SK-N-SH treated with all-trans-retinoic acid at 6 μM for 48 hours (cell line): ENCODE results near the gene CYB5RL.

ENCODE experiments used
- ATAC-seq: fragments of 200-7000 bp; cut with Tn5 transposase; 3 replicates; pipeline ENCODE4 v1.9.1; 2020; ENCODE audit warnings: mild to moderate bottlenecking, moderate library complexity
- ARNTL ChIP-seq: fragments of 450-650 bp; formaldehyde crosslinking; IDR thresholded peaks from 2 replicates; pipeline ENCODE4 v1.5.0; 2020; ENCODE audit warnings: low read depth, mild to moderate bottlenecking, moderate library complexity, borderline replicate concordance
- BACH2 ChIP-seq: fragments of 250-450 bp; sonication (Bioruptor Pico); IDR thresholded peaks from 2 replicates; pipeline ENCODE4 v1.9.0; 2021; ENCODE audit warnings: mild to moderate bottlenecking, borderline replicate concordance
- CSDC2 ChIP-seq: fragments of 250-450 bp; sonication (Bioruptor Pico); IDR thresholded peaks from 2 replicates; pipeline ENCODE4 v1.5.0; 2020; ENCODE audit warnings: mild to moderate bottlenecking, moderate library complexity
- ESRRG ChIP-seq: fragments of 250-450 bp; sonication (Bioruptor Pico); IDR thresholded peaks from 2 replicates; pipeline ENCODE4 v1.6.1; 2021; ENCODE audit warnings: mild to moderate bottlenecking
- GLIS3 ChIP-seq: fragments of 250-450 bp; sonication (Bioruptor Pico); IDR thresholded peaks from 2 replicates; pipeline ENCODE4 v1.5.0; 2020; ENCODE audit warnings: mild to moderate bottlenecking, moderate library complexity
- ISL1 ChIP-seq: fragments of 250-450 bp; sonication (Bioruptor Pico); IDR thresholded peaks from 2 replicates; pipeline ENCODE4 v2.1.2; 2022; ENCODE audit warnings: mild to moderate bottlenecking, moderate library complexity
- OSR1 ChIP-seq: fragments of 250-450 bp; sonication (Bioruptor Pico); IDR thresholded peaks from 2 replicates; pipeline ENCODE4 v1.8.0; 2022; ENCODE audit warnings: moderate library complexity, mild to moderate bottlenecking, inconsistent platforms
- PPARA ChIP-seq: fragments of 250-450 bp; sonication (Bioruptor Pico); IDR thresholded peaks from 2 replicates; pipeline ENCODE4 v1.5.0; 2020; ENCODE audit warnings: mild to moderate bottlenecking, borderline replicate concordance
- RARB ChIP-seq: fragments of 250-450 bp; sonication (Bioruptor Pico); IDR thresholded peaks from 2 replicates; pipeline ENCODE4 v1.8.0; 2021; ENCODE audit warnings: mild to moderate bottlenecking, moderate library complexity
- SNAI2 ChIP-seq: fragments of 250-450 bp; sonication (Bioruptor Pico); IDR thresholded peaks from 2 replicates; pipeline ENCODE4 v1.5.0; 2020; ENCODE audit warnings: mild to moderate bottlenecking, moderate library complexity
- TCF4 ChIP-seq: fragments of 250-450 bp; sonication (Bioruptor Pico); IDR thresholded peaks from 2 replicates; pipeline ENCODE4 v1.8.0; 2021; ENCODE audit warnings: mild to moderate bottlenecking, moderate library complexity, borderline replicate concordance
- TOX ChIP-seq: fragments of 250-450 bp; sonication (Bioruptor Pico); IDR thresholded peaks from 2 replicates; pipeline ENCODE4 v1.8.0; 2021; ENCODE audit warnings: mild to moderate bottlenecking, moderate library complexity, borderline replicate concordance
- ZFP3 ChIP-seq: fragments of 250-450 bp; sonication (Bioruptor Pico); IDR thresholded peaks from 2 replicates; pipeline ENCODE4 v1.5.0; 2020; ENCODE audit warnings: mild to moderate bottlenecking, moderate library complexity
- ZFP30 ChIP-seq: fragments of 450-650 bp; formaldehyde crosslinking; IDR thresholded peaks from 2 replicates; pipeline ENCODE4 v1.5.0; 2022; ENCODE audit warnings: mild to moderate bottlenecking, moderate library complexity
- ZNF565 ChIP-seq: fragments of 450-650 bp; formaldehyde crosslinking; conservative IDR thresholded peaks from 2 replicates; pipeline ENCODE4 v1.5.0; 2020; ENCODE audit warnings: low read depth, mild to moderate bottlenecking, moderate library complexity
- ZNF70 ChIP-seq: fragments of 450-650 bp; formaldehyde crosslinking; IDR thresholded peaks from 2 replicates; pipeline ENCODE4 v1.5.0; 2020; ENCODE audit warnings: mild to moderate bottlenecking, moderate library complexity
- ZNF8 ChIP-seq: fragments of 450-650 bp; formaldehyde crosslinking; IDR thresholded peaks from 2 replicates; pipeline ENCODE4 v1.5.0; 2020; ENCODE audit warnings: mild to moderate bottlenecking, moderate library complexity
- TF ChIP-seq, protein P1 (sequence below): fragments of 250-450 bp; sonication (Bioruptor Pico); IDR thresholded peaks from 2 replicates; pipeline ENCODE4 v1.5.1; 2020; ENCODE audit warnings: low read depth, mild to moderate bottlenecking, moderate library complexity
- TF ChIP-seq, protein P2 (sequence below): fragments of 250-450 bp; sonication (Bioruptor Pico); IDR thresholded peaks from 2 replicates; pipeline ENCODE4 v1.5.1; 2021; ENCODE audit warnings: mild to moderate bottlenecking, moderate library complexity
- TF ChIP-seq, protein P3 (sequence below): fragments of 250-450 bp; sonication (Bioruptor Pico); IDR thresholded peaks from 2 replicates; pipeline ENCODE4 v1.5.0; 2020; ENCODE audit warnings: mild to moderate bottlenecking, moderate library complexity
- TF ChIP-seq, protein P4 (sequence below): fragments of 250-450 bp; sonication (Bioruptor Pico); IDR thresholded peaks from 2 replicates; pipeline ENCODE4 v1.8.0; 2021; ENCODE audit warnings: low read depth, mild to moderate bottlenecking, moderate library complexity, borderline replicate concordance

The CYB5RL gene

DNA sequence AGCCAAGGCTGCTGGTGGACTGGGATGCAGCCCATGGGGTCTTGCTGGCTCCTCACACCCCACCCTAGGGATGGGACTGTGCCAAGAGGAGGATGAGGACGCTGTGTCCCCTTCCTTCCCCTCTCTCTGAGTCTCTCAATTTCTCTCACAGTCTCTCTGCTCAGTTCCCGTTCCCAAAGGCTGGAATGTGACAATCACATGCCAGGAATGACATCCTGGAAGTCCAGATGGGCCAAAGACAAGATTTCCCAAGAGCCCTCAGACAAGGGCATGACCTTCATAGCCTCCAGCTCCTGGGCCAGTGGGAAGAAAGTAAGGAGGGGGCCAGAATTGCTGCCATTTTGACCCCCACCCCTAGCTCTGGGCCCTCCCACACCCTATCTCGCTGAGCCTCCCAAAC, 39.5 kb downstream of the CYB5RL start:
- no peak for ATAC-seq

DNA sequence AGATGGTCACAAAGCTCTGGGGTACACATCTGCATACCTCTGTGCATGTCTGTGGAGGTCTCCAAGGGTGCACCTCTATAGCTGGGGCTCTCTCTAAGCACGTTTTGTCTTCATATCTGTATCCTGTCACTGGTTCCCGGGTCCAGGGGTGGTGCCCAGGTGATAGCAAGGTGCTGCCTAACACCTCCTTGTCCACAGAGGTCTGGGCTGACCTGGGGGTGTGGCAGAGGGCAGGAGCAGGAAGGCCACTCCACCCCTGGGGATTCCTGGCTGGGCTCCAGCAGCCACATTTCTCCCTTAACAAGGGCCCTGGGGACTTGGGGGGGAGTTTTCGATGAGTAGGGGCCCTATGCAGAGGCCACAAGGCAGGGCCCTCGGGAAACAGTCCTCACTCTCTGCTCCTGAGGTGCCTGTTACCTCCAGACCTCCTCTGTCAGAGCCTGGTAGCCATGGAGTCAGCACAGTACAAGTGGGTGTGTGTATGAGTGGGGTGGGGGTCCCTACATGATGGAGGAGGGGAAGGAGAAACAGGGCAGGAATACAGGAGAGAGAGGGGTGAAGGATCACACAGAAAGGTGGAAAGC, 40.0 kb downstream of the CYB5RL start:
- TF ChIP-seq ZNF8 (CRISPR knock-in tag) (no peak), ZFP3 (no peak), SNAI2 (no peak), ZFP30 (CRISPR knock-in tag) (no peak), TCF4 (CRISPR knock-in tag) (no peak), TOX (CRISPR knock-in tag) (no peak)
- no peak for ATAC-seq

More for the DNA sequence above, 39.5 kb downstream of the CYB5RL start:
- TF ChIP-seq GLIS3 (CRISPR knock-in tag) = no peak
- no peak for TF ChIP-seq SNAI2
- no peak for TF ChIP-seq TOX (CRISPR knock-in tag)
- TF ChIP-seq, protein P1, sequence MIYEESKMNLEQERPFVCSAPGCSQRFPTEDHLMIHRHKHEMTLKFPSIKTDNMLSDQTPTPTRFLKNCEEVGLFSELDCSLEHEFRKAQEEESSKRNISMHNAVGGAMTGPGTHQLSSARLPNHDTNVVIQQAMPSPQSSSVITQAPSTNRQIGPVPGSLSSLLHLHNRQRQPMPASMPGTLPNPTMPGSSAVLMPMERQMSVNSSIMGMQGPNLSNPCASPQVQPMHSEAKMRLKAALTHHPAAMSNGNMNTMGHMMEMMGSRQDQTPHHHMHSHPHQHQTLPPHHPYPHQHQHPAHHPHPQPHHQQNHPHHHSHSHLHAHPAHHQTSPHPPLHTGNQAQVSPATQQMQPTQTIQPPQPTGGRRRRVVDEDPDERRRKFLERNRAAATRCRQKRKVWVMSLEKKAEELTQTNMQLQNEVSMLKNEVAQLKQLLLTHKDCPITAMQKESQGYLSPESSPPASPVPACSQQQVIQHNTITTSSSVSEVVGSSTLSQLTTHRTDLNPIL (CRISPR knock-in tag) = no peak
- TF ChIP-seq CSDC2 = no peak

DNA sequence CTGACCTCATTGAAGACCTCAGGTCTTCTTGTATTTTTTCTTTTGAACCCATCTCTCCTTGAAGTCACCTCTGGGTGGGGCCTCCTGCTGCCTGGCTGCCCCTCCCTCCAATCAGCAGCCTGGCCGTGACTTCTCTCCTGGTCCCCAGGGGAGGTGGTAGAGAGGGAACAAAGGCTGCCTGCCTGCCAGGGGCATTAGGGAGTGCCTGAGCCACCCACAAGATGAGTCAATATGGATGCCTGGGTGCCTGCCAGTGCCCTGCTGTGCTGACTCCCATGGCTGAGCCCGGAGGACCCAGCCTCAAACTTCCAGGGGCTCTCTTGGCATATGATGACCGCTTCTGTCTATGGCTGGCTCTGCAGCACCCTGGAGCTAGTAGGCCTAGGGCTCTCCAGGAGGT, 41.8 kb downstream of the CYB5RL start:
- TF ChIP-seq, protein P1 (CRISPR knock-in tag) = no peak
- TF ChIP-seq ESRRG (CRISPR knock-in tag) (no peak), ZNF8 (CRISPR knock-in tag) (no peak), TOX (CRISPR knock-in tag) (no peak), RARB (CRISPR knock-in tag) (no peak), ZFP30 (CRISPR knock-in tag) (no peak), TCF4 (CRISPR knock-in tag) (no peak), ZFP3 (no peak), ZNF565 (no peak), GLIS3 (CRISPR knock-in tag) (no peak), OSR1 (CRISPR knock-in tag) (no peak), ISL1 (no peak), SNAI2 (no peak), ARNTL (no peak), BACH2 (CRISPR knock-in tag) (no peak), ZNF70 (CRISPR knock-in tag) (no peak), PPARA (CRISPR knock-in tag) (no peak)
- TF ChIP-seq, protein P2, sequence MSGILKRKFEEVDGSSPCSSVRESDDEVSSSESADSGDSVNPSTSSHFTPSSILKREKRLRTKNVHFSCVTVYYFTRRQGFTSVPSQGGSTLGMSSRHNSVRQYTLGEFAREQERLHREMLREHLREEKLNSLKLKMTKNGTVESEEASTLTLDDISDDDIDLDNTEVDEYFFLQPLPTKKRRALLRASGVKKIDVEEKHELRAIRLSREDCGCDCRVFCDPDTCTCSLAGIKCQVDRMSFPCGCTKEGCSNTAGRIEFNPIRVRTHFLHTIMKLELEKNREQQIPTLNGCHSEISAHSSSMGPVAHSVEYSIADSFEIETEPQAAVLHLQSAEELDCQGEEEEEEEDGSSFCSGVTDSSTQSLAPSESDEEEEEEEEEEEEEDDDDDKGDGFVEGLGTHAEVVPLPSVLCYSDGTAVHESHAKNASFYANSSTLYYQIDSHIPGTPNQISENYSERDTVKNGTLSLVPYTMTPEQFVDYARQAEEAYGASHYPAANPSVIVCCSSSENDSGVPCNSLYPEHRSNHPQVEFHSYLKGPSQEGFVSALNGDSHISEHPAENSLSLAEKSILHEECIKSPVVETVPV (CRISPR knock-in tag) = no peak
- TF ChIP-seq, protein P3, sequence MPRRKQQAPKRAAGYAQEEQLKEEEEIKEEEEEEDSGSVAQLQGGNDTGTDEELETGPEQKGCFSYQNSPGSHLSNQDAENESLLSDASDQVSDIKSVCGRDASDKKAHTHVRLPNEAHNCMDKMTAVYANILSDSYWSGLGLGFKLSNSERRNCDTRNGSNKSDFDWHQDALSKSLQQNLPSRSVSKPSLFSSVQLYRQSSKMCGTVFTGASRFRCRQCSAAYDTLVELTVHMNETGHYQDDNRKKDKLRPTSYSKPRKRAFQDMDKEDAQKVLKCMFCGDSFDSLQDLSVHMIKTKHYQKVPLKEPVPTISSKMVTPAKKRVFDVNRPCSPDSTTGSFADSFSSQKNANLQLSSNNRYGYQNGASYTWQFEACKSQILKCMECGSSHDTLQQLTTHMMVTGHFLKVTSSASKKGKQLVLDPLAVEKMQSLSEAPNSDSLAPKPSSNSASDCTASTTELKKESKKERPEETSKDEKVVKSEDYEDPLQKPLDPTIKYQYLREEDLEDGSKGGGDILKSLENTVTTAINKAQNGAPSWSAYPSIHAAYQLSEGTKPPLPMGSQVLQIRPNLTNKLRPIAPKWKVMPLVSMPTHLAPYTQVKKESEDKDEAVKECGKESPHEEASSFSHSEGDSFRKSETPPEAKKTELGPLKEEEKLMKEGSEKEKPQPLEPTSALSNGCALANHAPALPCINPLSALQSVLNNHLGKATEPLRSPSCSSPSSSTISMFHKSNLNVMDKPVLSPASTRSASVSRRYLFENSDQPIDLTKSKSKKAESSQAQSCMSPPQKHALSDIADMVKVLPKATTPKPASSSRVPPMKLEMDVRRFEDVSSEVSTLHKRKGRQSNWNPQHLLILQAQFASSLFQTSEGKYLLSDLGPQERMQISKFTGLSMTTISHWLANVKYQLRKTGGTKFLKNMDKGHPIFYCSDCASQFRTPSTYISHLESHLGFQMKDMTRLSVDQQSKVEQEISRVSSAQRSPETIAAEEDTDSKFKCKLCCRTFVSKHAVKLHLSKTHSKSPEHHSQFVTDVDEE (CRISPR knock-in tag) = no peak
- TF ChIP-seq, protein P4, sequence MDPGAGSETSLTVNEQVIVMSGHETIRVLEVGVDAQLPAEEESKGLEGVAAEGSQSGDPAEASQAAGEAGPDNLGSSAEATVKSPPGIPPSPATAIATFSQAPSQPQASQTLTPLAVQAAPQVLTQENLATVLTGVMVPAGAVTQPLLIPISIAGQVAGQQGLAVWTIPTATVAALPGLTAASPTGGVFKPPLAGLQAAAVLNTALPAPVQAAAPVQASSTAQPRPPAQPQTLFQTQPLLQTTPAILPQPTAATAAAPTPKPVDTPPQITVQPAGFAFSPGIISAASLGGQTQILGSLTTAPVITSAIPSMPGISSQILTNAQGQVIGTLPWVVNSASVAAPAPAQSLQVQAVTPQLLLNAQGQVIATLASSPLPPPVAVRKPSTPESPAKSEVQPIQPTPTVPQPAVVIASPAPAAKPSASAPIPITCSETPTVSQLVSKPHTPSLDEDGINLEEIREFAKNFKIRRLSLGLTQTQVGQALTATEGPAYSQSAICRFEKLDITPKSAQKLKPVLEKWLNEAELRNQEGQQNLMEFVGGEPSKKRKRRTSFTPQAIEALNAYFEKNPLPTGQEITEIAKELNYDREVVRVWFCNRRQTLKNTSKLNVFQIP (CRISPR knock-in tag) = no peak
- no peak for ATAC-seq
